SK-N-SH treated with all-trans-retinoic acid at 6 μM for 48 hours (cell line): Measurements from ENCODE around the gene PPFIBP1.
A peak's percentile ranks its signal among the peaks of the same experiment; 100 is the strongest.
"Not testable (repeated sequence)": the region's sequence is repeated elsewhere in the genome, so short reads cannot be mapped to it uniquely, and the experiment has no call there.

ENCODE experiments used
- ATAC-seq: fragments of 200-7000 bp; cut with Tn5 transposase; 3 replicates; pipeline ENCODE4 v1.9.1; 2020; ENCODE audit warnings: mild to moderate bottlenecking, moderate library complexity
- ARNTL ChIP-seq: fragments of 450-650 bp; formaldehyde crosslinking; IDR thresholded peaks from 2 replicates; pipeline ENCODE4 v1.5.0; 2020; ENCODE audit warnings: low read depth, mild to moderate bottlenecking, moderate library complexity, borderline replicate concordance
- BACH2 ChIP-seq: fragments of 250-450 bp; sonication (Bioruptor Pico); IDR thresholded peaks from 2 replicates; pipeline ENCODE4 v1.9.0; 2021; ENCODE audit warnings: mild to moderate bottlenecking, borderline replicate concordance
- CREB5 ChIP-seq: fragments of 250-450 bp; sonication (Bioruptor Pico); IDR thresholded peaks from 2 replicates; pipeline ENCODE4 v1.5.1; 2020; ENCODE audit warnings: low read depth, mild to moderate bottlenecking, moderate library complexity
- CSDC2 ChIP-seq: fragments of 250-450 bp; sonication (Bioruptor Pico); IDR thresholded peaks from 2 replicates; pipeline ENCODE4 v1.5.0; 2020; ENCODE audit warnings: mild to moderate bottlenecking, moderate library complexity
- CSRNP3 ChIP-seq: fragments of 250-450 bp; sonication (Bioruptor Pico); IDR thresholded peaks from 2 replicates; pipeline ENCODE4 v1.5.1; 2021; ENCODE audit warnings: mild to moderate bottlenecking, moderate library complexity
- GLIS3 ChIP-seq: fragments of 250-450 bp; sonication (Bioruptor Pico); IDR thresholded peaks from 2 replicates; pipeline ENCODE4 v1.5.0; 2020; ENCODE audit warnings: mild to moderate bottlenecking, moderate library complexity
- PATZ1 ChIP-seq: fragments of 250-450 bp; sonication (Bioruptor Pico); IDR thresholded peaks from 2 replicates; pipeline ENCODE4 v1.8.0; 2020; ENCODE audit warnings: mild to moderate bottlenecking, moderate library complexity, borderline replicate concordance
- POU6F1 ChIP-seq: fragments of 250-450 bp; sonication (Bioruptor Pico); IDR thresholded peaks from 2 replicates; pipeline ENCODE4 v1.8.0; 2021; ENCODE audit warnings: low read depth, mild to moderate bottlenecking, moderate library complexity, borderline replicate concordance
- RARB ChIP-seq: fragments of 250-450 bp; sonication (Bioruptor Pico); IDR thresholded peaks from 2 replicates; pipeline ENCODE4 v1.8.0; 2021; ENCODE audit warnings: mild to moderate bottlenecking, moderate library complexity
- TCF4 ChIP-seq: fragments of 250-450 bp; sonication (Bioruptor Pico); IDR thresholded peaks from 2 replicates; pipeline ENCODE4 v1.8.0; 2021; ENCODE audit warnings: mild to moderate bottlenecking, moderate library complexity, borderline replicate concordance
- TOX ChIP-seq: fragments of 250-450 bp; sonication (Bioruptor Pico); IDR thresholded peaks from 2 replicates; pipeline ENCODE4 v1.8.0; 2021; ENCODE audit warnings: mild to moderate bottlenecking, moderate library complexity, borderline replicate concordance
- TSHZ2 ChIP-seq: fragments of 250-450 bp; sonication (Bioruptor Pico); IDR thresholded peaks from 2 replicates; pipeline ENCODE4 v1.5.0; 2020; ENCODE audit warnings: mild to moderate bottlenecking, moderate library complexity
- ZC3H10 ChIP-seq: fragments of 250-450 bp; sonication (Bioruptor Pico); IDR thresholded peaks from 2 replicates; pipeline ENCODE4 v1.5.1; 2021; ENCODE audit warnings: mild to moderate bottlenecking, moderate library complexity
- ZFP3 ChIP-seq: fragments of 250-450 bp; sonication (Bioruptor Pico); IDR thresholded peaks from 2 replicates; pipeline ENCODE4 v1.5.0; 2020; ENCODE audit warnings: mild to moderate bottlenecking, moderate library complexity
- ZFP30 ChIP-seq: fragments of 450-650 bp; formaldehyde crosslinking; IDR thresholded peaks from 2 replicates; pipeline ENCODE4 v1.5.0; 2022; ENCODE audit warnings: mild to moderate bottlenecking, moderate library complexity
- ZNF8 ChIP-seq: fragments of 450-650 bp; formaldehyde crosslinking; IDR thresholded peaks from 2 replicates; pipeline ENCODE4 v1.5.0; 2020; ENCODE audit warnings: mild to moderate bottlenecking, moderate library complexity

Gene PPFIBP1

GRCh38 chr12:27541031-27541719 lies 17.2 kb downstream of the PPFIBP1 start (continued):
- TF ChIP-seq TSHZ2: no peak
- TF ChIP-seq, all 23 proteins: peak for 0

- peak; percentile 85 for ATAC-seq
- TF ChIP-seq TSHZ2 (no peak), CREB5 (CRISPR knock-in tag) (no peak), ZNF8 (CRISPR knock-in tag) (no peak), BACH2 (CRISPR knock-in tag) (no peak), TOX (no peak), GLIS3 (no peak), ZFP30 (no peak), CSDC2 (no peak), CSRNP3 (no peak), POU6F1 (CRISPR knock-in tag) (no peak), PATZ1 (CRISPR knock-in tag) (no peak), ZFP3 (CRISPR knock-in tag) (no peak), RARB (CRISPR knock-in tag) (no peak), ZC3H10 (CRISPR knock-in tag) (no peak), TCF4 (CRISPR knock-in tag) (no peak)
Observed at GRCh38 chr12:27542628-27543027, 18.6 kb downstream of the PPFIBP1 start.

- ATAC-seq: not testable (repeated sequence)
Observed at GRCh38 chr12:27544858-27545257, 20.9 kb downstream of the PPFIBP1 start.

- no peak for TF ChIP-seq ARNTL (CRISPR knock-in tag)
- TF ChIP-seq ZFP3 (CRISPR knock-in tag): no peak
- no peak for TF ChIP-seq CSRNP3
- TF ChIP-seq CREB5 (CRISPR knock-in tag): no peak
- TF ChIP-seq PATZ1 (CRISPR knock-in tag): no peak
- no peak for ATAC-seq
Observed at GRCh38 chr12:27545665-27546064, 21.7 kb downstream of the PPFIBP1 start.
